WTC11 (cell line): Measurements from ENCODE around the gene LTN1. TPM values are rescaled to one million over a fixed set of nuclear protein-coding genes. Genes with fewer than 3 reads are reported as not detected.

ENCODE experiments used
- ATAC-seq: fragments of 200-7000 bp; cut with Tn5 transposase; 2 replicates; pipeline ENCODE4 v1.10.0; 2021; ENCODE audit warnings: mild to moderate bottlenecking, moderate library complexity
- CTCF ChIA-PET: fragments of 300-600 bp; sonication (Branson Sonifier 250); formaldehyde crosslinking; loops from one replicate; lab custom pipeline; 2021; ENCODE audit warnings: antibody characterized with exemption; lab: Charles Lee
- POLR2A ChIA-PET: fragments of 350-600 bp; sonication (Branson Sonifier 250); formaldehyde crosslinking; loops from one replicate; lab custom pipeline; 2021; ENCODE audit warnings: antibody characterized with exemption; lab: Charles Lee
- DNase-seq: peaks from one replicate; pipeline ENCODE4 v3.0.0; 2021; ENCODE audit warnings: low spot score
- H3K27ac Mint-ChIP-seq: 2 replicates; pipeline ENCODE4 v1.8.0; 2021; ENCODE audit warnings: mixed read lengths
- H3K27me3 Mint-ChIP-seq: 2 replicates; pipeline ENCODE4 v1.8.0; 2021; ENCODE audit warnings: low read depth, mild to moderate bottlenecking, moderate library complexity, mixed read lengths
- H3K36me3 Mint-ChIP-seq: 2 replicates; pipeline ENCODE4 v1.8.0; 2021; ENCODE audit warnings: mixed read lengths
- H3K4me1 Mint-ChIP-seq: 2 replicates; pipeline ENCODE4 v1.8.0; 2022; ENCODE audit warnings: mixed read lengths
- H3K4me3 Mint-ChIP-seq: 2 replicates; pipeline ENCODE4 v1.8.0; 2021; ENCODE audit warnings: mild to moderate bottlenecking, moderate library complexity, mixed read lengths
- H3K9me3 Mint-ChIP-seq: 2 replicates; pipeline ENCODE4 v1.8.0; 2021; ENCODE audit warnings: mixed read lengths
- ATF1 ChIP-seq: sonication (generic); formaldehyde crosslinking; IDR thresholded peaks from 2 replicates; pipeline ENCODE4 v1.8.1; 2023; ENCODE audit warnings: mild to moderate bottlenecking, moderate library complexity, missing genetic modification reagents
- CREM ChIP-seq: sonication (generic); formaldehyde crosslinking; IDR thresholded peaks from 2 replicates; pipeline ENCODE4 v1.8.1; 2022; ENCODE audit warnings: mild to moderate bottlenecking, missing genetic modification reagents, moderate library complexity
- EMX1 ChIP-seq: fragments of 250-450 bp; sonication (Bioruptor Pico); IDR thresholded peaks from 2 replicates; pipeline ENCODE4 v1.8.0; 2021; ENCODE audit warnings: mild to moderate bottlenecking
- JAZF1 ChIP-seq: fragments of 250-450 bp; sonication (Bioruptor Pico); IDR thresholded peaks from 2 replicates; pipeline ENCODE4 v1.9.0; 2021; ENCODE audit warnings: moderate library complexity, mild to moderate bottlenecking, inconsistent platforms
- NFE2L1 ChIP-seq: sonication (generic); formaldehyde crosslinking; IDR thresholded peaks from 2 replicates; pipeline ENCODE4 v1.8.1; 2023; ENCODE audit warnings: missing genetic modification reagents
- NFYB ChIP-seq: sonication (generic); formaldehyde crosslinking; conservative IDR thresholded peaks from 2 replicates; pipeline ENCODE4 v1.8.0; 2022; ENCODE audit warnings: low read depth, missing genetic modification reagents
- SMAD4 ChIP-seq: sonication (generic); formaldehyde crosslinking; IDR thresholded peaks from 2 replicates; pipeline ENCODE4 v1.8.0; 2022; ENCODE audit warnings: mild to moderate bottlenecking, missing genetic modification reagents
- TEAD1 ChIP-seq: sonication (generic); formaldehyde crosslinking; IDR thresholded peaks from 2 replicates; pipeline ENCODE4 v1.8.0; 2022; ENCODE audit warnings: mild to moderate bottlenecking, missing genetic modification reagents
- ZNF121 ChIP-seq: sonication (generic); formaldehyde crosslinking; IDR thresholded peaks from 2 replicates; pipeline ENCODE4 v1.8.0; 2023; ENCODE audit warnings: missing genetic modification reagents
- ZNF263 ChIP-seq: sonication (generic); formaldehyde crosslinking; IDR thresholded peaks from 2 replicates; pipeline ENCODE4 v1.8.1; 2022; ENCODE audit warnings: low read depth, mild to moderate bottlenecking, moderate library complexity, missing genetic modification reagents
- total RNA-seq: library from RNA; stranded (reverse); gene quantifications from 3 replicates; pipeline ENCODE4 v1.2.3, GENCODE V29; 2021
- TF ChIP-seq, protein P1 (sequence below): fragments of 250-450 bp; sonication (Bioruptor Pico); IDR thresholded peaks from 2 replicates; pipeline ENCODE4 v1.9.0; 2021; ENCODE audit warnings: mild to moderate bottlenecking
- TF ChIP-seq, protein P2 (sequence below): sonication (generic); formaldehyde crosslinking; IDR thresholded peaks from 2 replicates; pipeline ENCODE4 v1.8.1; 2022; ENCODE audit warnings: mild to moderate bottlenecking, moderate library complexity, missing genetic modification reagents
- TF ChIP-seq, protein P3 (sequence below): sonication (generic); formaldehyde crosslinking; conservative IDR thresholded peaks from 2 replicates; pipeline ENCODE4 v1.8.1; 2023; ENCODE audit warnings: mild to moderate bottlenecking, low read depth, missing genetic modification reagents, moderate library complexity
- TF ChIP-seq, protein P4 (sequence below): fragments of 250-450 bp; sonication (Bioruptor Pico); conservative IDR thresholded peaks from 2 replicates; pipeline ENCODE4 v1.9.0; 2021; ENCODE audit warnings: mild to moderate bottlenecking
- TF ChIP-seq, protein P5 (sequence below): sonication (generic); formaldehyde crosslinking; IDR thresholded peaks from 2 replicates; pipeline ENCODE4 v1.8.1; 2023; ENCODE audit warnings: mild to moderate bottlenecking, missing genetic modification reagents, moderate library complexity
- TF ChIP-seq, protein P6 (sequence below): sonication (generic); formaldehyde crosslinking; IDR thresholded peaks from 2 replicates; pipeline ENCODE4 v1.8.1; 2023; ENCODE audit warnings: mild to moderate bottlenecking, missing genetic modification reagents

LTN1 gene
- total RNA-seq, 1 experiment from 2014 or later = 23.0 TPM

DNA sequence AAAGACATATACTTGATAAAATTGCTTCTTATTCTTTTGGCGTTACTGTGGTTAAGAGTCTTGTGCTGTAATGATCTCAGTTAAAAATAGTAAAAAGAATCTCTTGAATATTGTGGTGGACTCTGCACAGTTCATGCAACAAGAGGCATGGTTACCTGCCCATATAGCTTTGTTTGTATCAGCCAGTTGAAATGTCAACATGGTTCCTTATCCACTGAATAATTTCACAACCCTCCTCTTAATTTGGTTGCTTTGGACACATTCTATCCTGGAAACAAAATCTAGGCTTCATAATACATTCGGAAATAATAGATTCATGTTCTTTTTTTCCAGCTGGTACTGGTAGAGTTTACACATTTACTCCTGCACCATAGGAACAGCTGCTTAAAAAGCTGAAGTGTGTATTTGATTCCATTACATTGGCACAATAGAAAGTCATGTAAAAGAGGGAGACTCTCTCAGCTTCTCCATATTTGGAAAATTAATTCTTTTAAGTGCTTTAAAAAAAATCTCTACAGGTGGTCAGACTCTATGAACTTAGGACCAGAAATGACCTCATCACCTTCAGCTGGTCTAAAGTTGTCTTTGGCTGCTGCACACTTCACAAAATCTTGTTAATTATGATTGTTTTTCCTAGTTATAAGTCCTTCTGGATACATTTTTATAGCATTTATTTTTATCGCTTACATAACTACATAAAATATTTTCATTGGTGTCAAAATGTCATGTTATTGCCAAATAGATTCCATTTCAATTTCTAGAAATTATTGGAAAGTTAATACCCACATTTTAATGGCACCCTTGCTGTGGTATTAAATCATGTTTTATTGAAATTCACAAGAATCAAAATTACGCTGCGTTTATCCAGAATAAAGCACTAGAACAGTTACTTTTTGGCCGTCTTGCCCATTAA is 100.2 kb downstream of the LTN1 start:
- ATAC-seq (no peak), DNase-seq (no peak)
- Mint-ChIP-seq H3K4me3 (no peak overlapping the region), H3K27me3 (peaks cover 11% of the 10 kb centered on the region), H3K4me1 (peaks cover under 1% of the 10 kb centered on the region; the same call in 1 of the 2 replicates), H3K9me3 (peaks cover 11% of the 10 kb centered on the region)
- TF ChIP-seq ZNF121 = no peak
- no peak for TF ChIP-seq NFE2L1
- TF ChIP-seq, protein P1, sequence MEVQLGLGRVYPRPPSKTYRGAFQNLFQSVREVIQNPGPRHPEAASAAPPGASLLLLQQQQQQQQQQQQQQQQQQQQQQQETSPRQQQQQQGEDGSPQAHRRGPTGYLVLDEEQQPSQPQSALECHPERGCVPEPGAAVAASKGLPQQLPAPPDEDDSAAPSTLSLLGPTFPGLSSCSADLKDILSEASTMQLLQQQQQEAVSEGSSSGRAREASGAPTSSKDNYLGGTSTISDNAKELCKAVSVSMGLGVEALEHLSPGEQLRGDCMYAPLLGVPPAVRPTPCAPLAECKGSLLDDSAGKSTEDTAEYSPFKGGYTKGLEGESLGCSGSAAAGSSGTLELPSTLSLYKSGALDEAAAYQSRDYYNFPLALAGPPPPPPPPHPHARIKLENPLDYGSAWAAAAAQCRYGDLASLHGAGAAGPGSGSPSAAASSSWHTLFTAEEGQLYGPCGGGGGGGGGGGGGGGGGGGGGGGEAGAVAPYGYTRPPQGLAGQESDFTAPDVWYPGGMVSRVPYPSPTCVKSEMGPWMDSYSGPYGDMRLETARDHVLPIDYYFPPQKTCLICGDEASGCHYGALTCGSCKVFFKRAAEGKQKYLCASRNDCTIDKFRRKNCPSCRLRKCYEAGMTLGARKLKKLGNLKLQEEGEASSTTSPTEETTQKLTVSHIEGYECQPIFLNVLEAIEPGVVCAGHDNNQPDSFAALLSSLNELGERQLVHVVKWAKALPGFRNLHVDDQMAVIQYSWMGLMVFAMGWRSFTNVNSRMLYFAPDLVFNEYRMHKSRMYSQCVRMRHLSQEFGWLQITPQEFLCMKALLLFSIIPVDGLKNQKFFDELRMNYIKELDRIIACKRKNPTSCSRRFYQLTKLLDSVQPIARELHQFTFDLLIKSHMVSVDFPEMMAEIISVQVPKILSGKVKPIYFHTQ (CRISPR knock-in tag) = no peak
- no peak for TF ChIP-seq ZNF263
- TF ChIP-seq, all 79 proteins: peak for 0
- H3K36me3 Mint-ChIP-seq = peaks cover 10% of the 10 kb centered on the region
- ChIA-PET POLR2A (no interaction called here), CTCF (interaction anchor here (1.4 to 1.7 kb wide), 2 partner anchors 30 to 87 kb away, joined by 3 to 4 read pairs; no protein-coding TSS in a partner anchor)
- H3K27ac Mint-ChIP-seq = no peak overlapping the region

DNA sequence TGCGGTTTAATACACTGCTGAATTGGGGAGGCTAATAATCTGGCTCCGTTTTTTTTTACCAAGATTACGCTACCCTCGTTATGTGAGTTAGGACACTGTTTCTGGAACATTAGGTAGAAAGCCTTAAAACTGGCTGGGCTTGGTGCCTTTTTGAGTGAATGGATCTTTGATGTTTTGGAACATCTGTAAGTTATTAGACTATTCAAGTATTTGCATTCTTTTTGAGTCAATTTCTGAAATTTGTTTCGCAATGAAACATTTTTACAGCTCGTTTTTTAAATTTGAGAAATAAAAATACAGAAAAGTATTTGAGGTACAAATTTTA is 106.9 kb downstream of the LTN1 start:
- POLR2A ChIA-PET = no interaction called here
- DNase-seq (no peak), ATAC-seq (no peak)
- Mint-ChIP-seq H3K9me3 (peaks cover 4% of the 10 kb centered on the region; the same call in 1 of the 2 replicates), H3K27me3 (peaks cover 14% of the 10 kb centered on the region), H3K4me1 (peaks cover 7% of the 10 kb centered on the region; the same call in 1 of the 2 replicates), H3K27ac (no peak overlapping the region), H3K36me3 (peaks cover 18% of the 10 kb centered on the region), H3K4me3 (peak overlapping the region; percentile 93)
- TF ChIP-seq, protein P2, sequence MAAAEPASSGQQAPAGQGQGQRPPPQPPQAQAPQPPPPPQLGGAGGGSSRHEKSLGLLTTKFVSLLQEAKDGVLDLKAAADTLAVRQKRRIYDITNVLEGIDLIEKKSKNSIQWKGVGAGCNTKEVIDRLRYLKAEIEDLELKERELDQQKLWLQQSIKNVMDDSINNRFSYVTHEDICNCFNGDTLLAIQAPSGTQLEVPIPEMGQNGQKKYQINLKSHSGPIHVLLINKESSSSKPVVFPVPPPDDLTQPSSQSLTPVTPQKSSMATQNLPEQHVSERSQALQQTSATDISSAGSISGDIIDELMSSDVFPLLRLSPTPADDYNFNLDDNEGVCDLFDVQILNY (CRISPR knock-in tag) = no peak
- TF ChIP-seq EMX1 = no peak
- TF ChIP-seq, protein P3, sequence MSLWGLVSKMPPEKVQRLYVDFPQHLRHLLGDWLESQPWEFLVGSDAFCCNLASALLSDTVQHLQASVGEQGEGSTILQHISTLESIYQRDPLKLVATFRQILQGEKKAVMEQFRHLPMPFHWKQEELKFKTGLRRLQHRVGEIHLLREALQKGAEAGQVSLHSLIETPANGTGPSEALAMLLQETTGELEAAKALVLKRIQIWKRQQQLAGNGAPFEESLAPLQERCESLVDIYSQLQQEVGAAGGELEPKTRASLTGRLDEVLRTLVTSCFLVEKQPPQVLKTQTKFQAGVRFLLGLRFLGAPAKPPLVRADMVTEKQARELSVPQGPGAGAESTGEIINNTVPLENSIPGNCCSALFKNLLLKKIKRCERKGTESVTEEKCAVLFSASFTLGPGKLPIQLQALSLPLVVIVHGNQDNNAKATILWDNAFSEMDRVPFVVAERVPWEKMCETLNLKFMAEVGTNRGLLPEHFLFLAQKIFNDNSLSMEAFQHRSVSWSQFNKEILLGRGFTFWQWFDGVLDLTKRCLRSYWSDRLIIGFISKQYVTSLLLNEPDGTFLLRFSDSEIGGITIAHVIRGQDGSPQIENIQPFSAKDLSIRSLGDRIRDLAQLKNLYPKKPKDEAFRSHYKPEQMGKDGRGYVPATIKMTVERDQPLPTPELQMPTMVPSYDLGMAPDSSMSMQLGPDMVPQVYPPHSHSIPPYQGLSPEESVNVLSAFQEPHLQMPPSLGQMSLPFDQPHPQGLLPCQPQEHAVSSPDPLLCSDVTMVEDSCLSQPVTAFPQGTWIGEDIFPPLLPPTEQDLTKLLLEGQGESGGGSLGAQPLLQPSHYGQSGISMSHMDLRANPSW (CRISPR knock-in tag) = no peak
- TF ChIP-seq, protein P4, sequence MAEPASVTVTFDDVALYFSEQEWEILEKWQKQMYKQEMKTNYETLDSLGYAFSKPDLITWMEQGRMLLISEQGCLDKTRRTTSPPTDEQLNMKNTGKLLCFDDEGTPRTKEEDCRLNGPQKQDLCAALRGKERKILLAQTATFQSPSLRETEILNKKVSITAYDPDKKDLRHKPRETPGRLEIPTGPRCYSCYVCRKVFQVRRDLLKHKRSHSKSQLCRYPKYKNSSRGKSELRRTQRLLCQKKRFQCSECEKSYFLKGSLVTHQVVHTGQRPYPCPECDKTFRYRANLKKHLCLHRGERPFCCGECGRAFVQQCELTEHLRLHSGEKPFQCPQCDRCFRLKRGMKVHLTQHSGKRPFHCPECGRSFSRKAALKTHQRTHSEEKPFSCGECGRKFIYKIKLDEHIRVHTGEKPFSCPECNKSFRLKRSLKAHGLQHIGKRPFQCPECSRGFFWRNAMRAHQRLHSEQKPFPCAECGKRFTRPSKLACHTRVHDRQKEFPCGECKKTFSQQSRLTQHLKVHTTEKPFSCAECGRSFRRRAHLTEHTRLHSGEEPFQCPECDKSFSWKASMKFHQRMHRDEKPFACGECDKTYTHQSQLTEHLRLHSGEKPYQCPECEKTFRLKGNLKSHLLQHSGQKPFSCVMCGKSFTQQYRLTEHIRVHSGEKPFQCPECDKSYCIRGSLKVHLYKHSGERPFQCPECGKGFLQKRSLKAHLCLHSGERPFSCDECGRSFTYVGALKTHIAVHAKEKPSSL = no peak
- TF ChIP-seq SMAD4 (CRISPR knock-in tag) = no peak
- TF ChIP-seq, protein P5, sequence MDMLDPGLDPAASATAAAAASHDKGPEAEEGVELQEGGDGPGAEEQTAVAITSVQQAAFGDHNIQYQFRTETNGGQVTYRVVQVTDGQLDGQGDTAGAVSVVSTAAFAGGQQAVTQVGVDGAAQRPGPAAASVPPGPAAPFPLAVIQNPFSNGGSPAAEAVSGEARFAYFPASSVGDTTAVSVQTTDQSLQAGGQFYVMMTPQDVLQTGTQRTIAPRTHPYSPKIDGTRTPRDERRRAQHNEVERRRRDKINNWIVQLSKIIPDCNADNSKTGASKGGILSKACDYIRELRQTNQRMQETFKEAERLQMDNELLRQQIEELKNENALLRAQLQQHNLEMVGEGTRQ (CRISPR knock-in tag) = no peak
- TF ChIP-seq NFYB = no peak
- no peak for TF ChIP-seq CREM
- TF ChIP-seq ATF1 (CRISPR knock-in tag) = no peak
- no peak for TF ChIP-seq TEAD1 (CRISPR knock-in tag)
- TF ChIP-seq, protein P6, sequence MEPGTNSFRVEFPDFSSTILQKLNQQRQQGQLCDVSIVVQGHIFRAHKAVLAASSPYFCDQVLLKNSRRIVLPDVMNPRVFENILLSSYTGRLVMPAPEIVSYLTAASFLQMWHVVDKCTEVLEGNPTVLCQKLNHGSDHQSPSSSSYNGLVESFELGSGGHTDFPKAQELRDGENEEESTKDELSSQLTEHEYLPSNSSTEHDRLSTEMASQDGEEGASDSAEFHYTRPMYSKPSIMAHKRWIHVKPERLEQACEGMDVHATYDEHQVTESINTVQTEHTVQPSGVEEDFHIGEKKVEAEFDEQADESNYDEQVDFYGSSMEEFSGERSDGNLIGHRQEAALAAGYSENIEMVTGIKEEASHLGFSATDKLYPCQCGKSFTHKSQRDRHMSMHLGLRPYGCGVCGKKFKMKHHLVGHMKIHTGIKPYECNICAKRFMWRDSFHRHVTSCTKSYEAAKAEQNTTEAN (CRISPR knock-in tag) = no peak
- no peak for TF ChIP-seq JAZF1 (CRISPR knock-in tag)
- CTCF ChIA-PET = no interaction called here
